NK-92 (cell line): Measurements from ENCODE around the gene NR1I3.

Experiments used
- DNase-seq: peaks from one replicate; lab custom pipeline; 2025; ENCODE audit not compliant: unreplicated experiment; lab: John Stamatoyannopoulos, UW

Gene NR1I3

DNA sequence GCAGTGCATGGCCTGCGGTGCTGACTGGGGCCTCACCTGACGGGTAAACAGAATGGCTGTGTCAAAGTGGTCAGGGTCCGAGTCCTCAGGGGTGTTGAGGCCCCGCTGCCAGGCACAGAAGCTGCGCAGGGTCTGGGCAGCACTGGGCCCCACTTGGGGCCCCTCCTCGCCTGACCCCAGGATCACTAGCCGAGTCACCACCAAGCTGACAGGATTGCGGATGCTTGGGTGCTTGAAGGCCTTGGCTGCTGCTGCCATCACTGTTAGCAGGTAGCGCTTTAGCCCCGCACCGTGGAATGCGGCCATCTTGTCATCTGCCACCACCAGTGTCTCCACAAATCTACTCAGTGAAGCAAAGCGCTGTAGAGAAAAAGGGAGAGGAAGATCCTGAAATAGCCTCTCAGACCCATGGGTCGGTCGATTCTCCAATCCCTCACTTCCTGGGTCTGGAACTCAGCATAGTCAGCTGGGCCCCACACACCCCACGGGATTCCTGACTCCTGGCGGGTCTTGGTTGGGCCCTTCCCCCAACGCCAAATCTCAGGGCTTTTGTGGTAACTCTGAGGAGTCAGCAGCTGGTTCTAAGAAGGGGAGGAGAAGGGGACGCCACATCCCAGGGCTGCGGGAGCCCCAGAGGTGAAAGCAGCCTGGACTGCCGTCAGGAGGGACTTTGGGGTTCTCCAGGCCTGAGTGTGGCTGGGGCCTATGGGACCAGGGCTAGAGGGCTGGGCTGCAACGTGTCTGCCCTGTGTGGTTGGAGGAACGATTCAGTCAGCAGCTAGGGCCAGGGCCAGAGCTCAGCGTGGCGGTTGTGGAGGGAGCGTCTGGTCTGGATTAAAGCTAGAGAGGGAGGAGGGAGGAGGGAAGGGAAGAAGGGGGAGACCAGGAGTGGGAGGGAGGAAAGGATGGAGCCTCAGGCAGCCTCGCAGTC lies 41.2 kb downstream of the NR1I3 start:
- no peak for DNase-seq

DNA sequence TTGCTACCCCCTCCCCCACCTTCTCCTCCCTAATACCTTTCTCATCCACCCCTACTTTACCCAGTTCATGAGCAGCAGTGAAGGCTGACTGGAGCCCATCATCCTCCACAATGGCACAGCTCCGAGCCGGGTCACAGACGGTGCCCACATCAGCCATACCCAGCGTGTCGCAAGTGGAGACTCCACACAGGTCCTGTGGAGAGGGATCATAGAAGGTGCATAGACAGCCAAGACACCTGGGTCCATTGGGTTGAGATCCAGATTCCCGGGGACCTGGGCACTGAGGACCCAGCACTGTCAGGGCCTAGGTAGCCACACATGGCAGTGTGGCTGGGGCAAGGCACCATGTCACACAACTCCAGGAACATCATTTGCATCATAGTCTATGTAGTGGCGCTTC lies 41.9 kb downstream of the NR1I3 start:
- no peak for DNase-seq

DNA sequence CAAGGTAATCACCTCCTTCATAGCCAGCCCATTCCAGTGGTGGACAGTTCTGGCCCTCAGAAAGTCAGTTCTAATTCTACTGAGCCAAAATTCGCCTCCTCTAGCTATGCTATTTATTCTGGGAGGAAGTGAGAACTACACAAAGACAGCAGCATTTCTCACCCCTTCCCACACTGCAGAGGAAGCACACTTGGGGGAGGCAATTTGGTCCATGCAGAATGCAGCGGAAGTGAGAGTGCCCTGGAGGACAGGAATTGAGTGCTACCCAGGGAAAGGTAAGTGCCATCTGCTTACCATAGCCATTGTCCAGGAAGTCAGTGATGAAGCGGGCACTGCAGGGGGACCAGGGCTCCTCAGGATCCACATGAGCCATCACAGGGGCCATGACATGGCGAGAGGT lies 42.8 kb downstream of the NR1I3 start:
- DNase-seq = no peak

DNA sequence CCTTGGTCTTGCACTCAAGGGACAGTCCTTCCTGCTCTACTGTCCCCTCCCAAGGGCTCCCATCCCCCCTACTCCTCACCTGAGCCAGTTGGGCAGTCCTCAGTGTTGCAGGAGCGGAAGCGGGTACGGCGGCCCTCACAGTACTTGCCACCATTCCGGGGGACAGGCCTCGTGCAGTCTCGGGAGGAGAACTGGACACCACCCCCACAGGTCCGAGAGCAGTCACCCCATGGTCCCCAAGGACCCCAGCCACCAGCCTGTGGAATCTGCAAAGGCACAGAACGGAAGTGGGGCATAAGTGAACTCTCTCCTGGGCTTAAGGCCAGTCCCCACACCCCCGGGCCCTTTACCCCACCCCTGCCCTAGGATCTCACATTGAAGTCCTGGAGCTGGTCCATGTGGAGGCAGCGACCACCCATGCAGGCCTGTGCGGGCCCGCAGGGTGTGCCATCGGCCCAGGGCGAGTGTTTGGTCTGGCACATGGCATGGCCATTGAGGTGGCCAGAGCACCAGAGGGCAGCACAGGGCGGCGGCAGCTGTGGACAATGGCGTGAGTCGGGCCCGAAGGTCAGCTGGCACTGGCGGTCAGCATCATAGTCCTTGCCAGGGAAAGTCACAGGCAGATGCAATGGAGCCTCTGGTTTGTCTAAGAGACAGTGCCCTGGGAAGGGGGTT lies 44.3 kb downstream of the NR1I3 start:
- DNase-seq = no peak

DNA sequence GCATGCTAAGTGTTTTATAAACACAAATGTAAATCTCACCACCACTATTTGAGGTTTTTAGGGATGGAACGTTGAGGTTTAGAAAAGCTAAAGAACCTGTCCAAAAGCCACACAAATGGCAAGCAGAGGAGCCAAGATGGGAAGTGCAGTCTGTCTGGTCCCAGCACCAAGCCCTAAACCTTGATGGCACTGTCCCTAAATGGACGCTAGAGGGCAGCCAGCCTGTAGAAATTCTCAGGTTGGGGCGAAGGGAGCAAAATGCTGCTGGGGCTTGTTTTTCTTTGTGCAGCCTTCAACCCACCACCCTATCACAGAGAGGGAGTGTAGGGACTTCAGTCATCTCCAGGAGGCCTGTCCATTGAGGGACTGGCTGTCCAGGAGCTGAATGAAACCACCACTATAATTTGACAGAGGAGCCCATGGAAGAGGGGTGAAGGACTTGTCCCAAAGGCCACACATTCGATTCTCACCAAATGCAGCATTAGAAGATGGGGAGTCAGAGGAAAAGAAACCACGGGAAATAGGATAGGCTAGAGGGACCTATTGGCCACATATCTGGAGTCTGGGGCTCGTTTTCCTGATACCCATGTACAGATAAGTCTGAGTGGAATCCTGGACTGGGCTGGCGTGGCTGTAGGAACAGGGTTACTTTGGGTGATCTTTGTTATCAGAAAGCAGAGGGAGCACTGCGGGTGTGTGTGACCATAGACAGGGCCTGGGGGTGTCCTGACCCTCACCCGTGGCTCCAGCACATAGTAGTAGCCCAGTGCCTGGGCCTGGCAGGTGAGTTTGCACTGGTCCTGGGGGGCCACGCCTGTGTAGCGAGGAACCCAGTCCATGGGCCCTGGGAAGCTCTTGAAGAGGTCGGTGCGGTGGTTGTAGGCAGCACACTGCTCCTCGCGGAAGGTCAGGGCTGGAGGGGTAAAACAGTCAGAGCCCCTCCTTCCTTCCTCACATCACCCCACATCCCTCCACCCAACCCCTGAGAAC lies 45.2 kb downstream of the NR1I3 start:
- no peak for DNase-seq

DNA sequence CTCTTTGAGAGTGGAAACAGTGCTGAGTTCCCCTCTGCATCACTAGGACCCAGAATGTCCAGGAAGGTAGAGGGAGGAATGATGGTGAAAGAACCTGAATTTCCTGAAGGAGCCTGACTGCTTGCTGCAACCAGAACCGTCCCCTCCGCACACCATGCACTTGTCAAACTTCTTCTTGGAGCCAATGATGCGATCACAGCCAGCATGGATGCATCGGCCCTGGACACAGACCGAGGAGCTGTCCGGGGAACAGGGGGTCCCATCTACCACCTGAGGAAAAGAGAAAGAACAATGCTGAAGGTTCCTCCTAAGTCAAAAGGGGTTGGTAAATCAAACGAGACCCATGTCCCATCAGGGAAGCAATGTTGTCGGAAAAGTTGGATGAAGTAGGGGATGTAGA lies 46.0 kb downstream of the NR1I3 start:
- DNase-seq = no peak

DNA sequence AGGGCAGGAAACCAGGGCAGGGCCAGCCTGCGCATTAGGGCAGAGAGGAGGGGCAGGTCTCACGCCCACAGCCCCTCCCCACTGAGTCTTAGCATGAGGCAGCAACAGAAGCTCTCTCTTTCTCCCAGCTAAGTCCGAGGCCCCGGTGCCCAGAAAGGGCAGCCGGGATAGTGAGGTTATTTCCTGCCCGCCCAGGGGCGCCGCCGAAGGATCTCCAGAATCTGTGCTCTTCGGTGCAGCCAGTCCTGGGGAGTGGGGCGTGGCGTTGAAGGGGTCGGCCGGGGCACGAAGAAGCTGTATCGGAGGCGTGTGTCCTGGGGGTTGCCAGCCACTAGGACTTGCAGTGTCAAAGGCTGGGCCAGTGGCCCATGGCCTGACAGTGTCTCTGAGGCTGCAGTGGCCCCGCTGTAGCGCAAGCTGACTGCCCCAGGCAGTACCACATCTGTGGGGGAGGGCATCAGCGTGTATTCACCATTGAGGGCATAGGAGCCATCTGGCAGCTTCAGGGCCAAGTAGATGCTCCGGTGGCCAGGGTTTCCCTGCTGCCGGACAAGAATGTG lies 47.0 kb downstream of the NR1I3 start:
- no peak for DNase-seq

DNA sequence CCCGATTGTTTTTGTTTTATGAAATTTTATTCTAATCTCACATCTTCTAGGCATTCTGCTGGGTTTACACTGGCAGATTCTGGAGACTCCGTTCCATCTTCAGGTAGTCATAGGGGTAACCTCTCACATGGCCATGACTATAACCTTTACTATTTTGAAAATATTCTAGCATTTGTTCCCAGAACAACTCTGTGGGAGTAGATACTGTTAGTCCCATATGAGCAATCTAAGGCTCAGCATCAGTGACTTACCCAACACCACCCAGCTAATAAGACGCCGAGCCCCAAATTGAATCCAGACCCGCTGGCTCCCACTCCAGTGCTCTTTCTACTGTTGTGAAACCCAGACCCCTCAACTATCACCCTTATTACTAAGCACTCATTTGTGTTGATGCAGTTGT lies 49.0 kb downstream of the NR1I3 start:
- no peak for DNase-seq

DNA sequence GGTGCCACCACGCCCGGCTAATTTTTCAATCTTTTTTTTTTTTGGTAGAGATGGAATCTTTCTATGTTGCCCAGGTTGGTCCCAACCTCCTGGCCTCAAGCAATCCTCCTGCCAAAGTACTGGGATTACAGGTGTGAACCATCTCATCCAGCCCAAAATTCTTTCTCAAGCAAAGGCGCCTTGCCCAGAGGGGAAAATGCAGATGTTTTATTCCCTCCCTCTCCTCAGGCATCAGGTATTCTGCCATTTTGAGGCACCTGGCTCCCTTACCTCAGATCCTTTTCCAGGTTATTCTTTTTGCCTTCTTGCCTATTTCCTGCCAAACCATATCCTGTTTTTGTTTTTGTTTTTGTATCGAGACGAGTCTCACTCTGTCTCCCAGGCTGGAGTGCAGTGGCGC lies 49.6 kb downstream of the NR1I3 start:
- DNase-seq = no peak

DNA sequence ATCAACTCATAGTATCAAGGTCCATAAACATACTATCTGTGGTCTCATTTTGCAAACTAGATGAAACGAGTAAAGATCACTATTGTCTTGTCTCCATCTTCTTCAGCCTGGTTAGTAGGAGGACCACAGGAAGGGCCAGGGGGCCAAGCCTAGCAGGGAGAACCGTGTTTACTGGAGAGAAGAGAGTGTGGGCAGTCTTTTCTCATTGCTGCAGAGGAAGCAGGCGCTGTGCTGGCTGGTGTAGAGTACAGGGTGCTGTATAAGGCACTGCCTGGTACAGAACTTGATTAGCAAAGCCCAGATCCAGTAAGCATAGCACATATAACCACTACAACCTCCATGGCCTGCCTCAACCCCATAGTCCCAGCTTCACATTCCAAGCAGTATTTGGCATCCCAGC lies 50.7 kb downstream of the NR1I3 start:
- no peak for DNase-seq

DNA sequence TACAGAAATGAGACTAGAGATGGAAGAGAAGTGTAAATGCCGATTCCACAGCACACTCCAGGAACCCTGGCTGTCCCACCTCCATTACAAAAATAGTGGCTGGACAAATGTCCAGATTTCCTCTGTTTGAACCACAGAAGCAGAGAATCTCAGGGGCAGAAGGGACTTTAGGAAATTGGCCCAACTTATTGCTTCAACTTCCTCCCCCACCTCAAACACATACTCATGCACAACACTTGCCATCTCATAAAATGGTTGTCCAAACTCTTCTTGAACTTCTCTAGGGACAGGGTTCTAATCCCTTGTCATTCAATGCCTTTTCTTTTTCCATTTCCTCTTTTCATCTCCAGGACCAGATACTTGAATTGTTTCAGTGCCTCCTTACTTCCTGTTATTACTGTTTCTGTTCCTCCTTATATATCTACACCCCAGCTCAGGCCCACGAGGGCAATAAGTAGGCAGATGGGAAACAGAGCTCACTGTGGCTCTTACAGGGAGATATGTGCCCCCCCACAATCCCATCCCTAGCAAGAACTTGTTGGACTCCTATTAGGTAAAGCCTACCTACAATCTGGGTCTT lies 52.2 kb downstream of the NR1I3 start:
- DNase-seq = no peak

DNA sequence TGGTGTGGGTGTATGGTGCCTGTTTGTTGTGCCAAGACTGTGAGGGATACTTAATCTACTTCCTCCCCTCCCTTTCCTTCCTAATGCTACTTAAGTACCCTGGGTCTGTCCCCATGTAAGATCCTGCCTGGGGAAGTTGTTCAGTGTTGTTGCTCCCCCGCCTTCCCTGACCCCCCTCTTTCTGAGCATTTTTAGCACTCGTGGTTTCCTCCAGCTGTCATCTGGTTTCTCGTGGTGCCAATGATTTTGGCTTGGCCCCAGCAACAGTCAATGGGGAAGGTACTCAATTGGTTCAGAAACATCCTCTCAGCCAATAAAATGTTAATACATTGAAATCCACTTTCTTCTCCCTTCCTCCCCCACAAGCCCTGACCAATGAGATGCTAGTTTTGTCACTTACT lies 52.7 kb downstream of the NR1I3 start:
- DNase-seq = no peak

DNA sequence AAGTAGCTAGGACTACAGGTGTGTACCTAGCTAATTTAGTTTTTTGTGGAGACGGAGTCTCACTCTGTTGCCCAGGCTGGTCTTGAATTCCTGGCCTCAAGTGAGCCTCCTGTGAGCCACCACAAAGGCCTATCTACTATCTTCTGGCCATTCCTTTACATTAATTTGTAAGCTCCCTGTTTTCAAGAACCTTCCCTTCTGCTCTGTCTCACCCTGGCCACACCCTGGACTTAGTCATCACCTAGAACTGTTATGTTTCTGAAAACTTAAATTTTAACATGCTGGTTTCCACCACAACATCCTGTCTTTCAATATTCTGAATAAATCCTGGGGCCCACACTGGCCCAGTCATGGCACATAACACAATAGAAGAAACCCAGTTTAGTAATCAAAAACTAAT lies 55.8 kb downstream of the NR1I3 start:
- DNase-seq = no peak

DNA sequence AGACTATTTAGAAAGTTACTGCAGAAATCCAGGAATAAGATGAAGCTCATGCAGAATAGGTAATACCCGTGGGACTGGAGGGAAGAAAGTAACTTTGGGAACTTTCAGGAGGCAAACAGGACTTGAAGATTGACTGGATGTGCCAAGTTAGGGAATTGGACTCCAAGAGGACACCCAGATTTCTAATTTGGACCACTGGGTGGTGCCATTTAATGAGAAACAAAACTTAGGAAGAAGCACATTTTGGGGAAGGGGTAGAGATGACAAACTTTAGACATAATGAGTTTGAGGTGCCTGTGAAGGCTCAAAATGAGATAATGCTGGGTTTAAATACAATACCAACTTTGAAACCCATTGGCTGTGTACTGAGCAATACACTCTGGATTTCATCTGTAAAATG lies 57.4 kb downstream of the NR1I3 start:
- DNase-seq = no peak

DNA sequence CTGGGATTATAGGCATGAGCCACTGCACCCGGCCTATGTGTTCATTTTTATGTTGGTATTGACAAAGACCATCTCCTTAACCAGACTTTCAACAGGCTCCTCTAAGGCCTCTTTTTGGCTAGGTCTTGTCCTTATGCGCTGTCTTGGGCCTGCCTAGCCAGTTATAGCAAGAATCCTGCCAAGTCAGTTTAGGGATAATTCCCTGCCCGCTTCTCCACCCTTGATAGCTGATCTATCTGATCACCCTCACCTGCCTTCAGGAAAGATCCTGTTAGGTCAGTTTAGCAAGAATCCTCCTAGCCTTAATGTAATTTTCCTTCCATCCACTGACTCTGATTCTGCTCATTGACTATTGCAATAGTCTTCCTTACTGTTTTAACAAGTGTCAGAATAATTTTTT lies 58.3 kb downstream of the NR1I3 start:
- no peak for DNase-seq
